ENCODE measurements around the gene MEF2D.

DNA sequence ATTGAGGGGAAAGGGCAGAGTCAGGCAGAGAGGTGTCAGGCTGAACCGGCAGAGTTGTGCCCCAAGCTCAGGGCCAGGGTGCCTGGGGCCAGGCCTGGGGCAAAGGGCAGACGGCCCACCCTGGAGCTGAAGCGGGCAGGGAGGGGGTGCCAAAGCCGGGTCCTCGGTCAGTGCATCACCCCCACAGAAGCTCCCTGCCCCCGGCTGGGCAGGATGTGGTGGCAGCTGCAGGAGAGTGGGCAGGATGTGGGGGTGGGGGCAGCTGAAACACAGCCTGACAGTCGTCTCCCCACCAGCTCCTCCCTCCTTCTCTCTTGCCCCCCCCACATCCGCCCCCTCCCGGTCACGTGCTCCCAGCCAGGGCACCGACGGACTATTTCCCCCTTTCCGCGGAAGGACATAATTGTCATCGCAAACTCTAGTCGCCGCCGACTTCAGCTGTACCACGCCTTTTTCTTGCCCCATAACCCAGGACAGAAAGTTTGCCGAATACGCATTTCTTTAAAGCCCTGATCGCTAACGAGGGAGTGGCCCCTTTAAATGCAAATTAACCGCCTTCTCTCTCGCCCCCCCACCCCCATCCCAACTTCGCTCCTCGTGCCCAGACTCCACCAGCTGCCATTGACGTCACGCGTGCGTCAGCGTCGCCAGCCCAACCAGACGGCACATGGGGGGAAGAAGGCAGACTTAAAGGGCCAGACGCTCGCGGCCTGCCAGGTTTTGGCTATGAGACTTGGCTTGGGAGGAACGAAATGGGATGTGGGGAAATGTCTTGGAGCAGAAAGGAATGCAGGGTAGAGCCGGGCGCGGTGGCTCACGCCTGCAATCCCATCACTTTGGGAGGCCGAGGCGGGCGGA, 4.5 kb upstream of the MEF2D start:
- TF ChIP-seq, protein P1, sequence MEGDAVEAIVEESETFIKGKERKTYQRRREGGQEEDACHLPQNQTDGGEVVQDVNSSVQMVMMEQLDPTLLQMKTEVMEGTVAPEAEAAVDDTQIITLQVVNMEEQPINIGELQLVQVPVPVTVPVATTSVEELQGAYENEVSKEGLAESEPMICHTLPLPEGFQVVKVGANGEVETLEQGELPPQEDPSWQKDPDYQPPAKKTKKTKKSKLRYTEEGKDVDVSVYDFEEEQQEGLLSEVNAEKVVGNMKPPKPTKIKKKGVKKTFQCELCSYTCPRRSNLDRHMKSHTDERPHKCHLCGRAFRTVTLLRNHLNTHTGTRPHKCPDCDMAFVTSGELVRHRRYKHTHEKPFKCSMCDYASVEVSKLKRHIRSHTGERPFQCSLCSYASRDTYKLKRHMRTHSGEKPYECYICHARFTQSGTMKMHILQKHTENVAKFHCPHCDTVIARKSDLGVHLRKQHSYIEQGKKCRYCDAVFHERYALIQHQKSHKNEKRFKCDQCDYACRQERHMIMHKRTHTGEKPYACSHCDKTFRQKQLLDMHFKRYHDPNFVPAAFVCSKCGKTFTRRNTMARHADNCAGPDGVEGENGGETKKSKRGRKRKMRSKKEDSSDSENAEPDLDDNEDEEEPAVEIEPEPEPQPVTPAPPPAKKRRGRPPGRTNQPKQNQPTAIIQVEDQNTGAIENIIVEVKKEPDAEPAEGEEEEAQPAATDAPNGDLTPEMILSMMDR (IDR thresholded peaks at IDR 0.05), result no peak
- TF ChIP-seq EZH2 (IDR thresholded peaks at IDR 0.05; ENCODE audit: borderline replicate concordance, insufficient read depth, low read depth, low read length, poor library complexity, severe bottlenecking), result no peak
